Keratinocyte (primary cell): Measurements from ENCODE around the gene TSPYL2. TPM values are rescaled to one million over a fixed set of nuclear protein-coding genes. Genes with fewer than 3 reads are reported as not detected.

Source experiments
- DNase-seq: peaks from one replicate; pipeline ENCODE4 v3.0.0-alpha.2; 2011; ENCODE audit warnings: low read depth, missing footprints, low spot score
- FAIRE-seq: peaks from 2 replicates; lab custom pipeline; 2011; peaks lifted over from hg19 to GRCh38; lab: Jason Lieb, UNC
- H2AFZ ChIP-seq: 2 replicates; pipeline ENCODE4 v1.6.0; 2012; ENCODE audit warnings: low read length, control low read depth, inconsistent platforms; ENCODE audit not compliant: control insufficient read depth
- H3K27ac ChIP-seq: 2 replicates; pipeline ENCODE4 v1.5.1; 2011; ENCODE audit warnings: low read length; ENCODE audit not compliant: control insufficient read depth, insufficient read depth
- H3K27me3 ChIP-seq: 3 replicates; pipeline ENCODE4 v1.6.0; 2011; ENCODE audit warnings: low read length; ENCODE audit not compliant: control insufficient read depth, insufficient read depth; ENCODE audit errors: extremely low read depth
- H3K36me3 ChIP-seq, 2 experiments: 2 replicates in 1 of 2; 3 replicates in 1 of 2; pipeline ENCODE4 v1.5.1; 2011; ENCODE audit warnings: low read length in 2 of 2, mild to moderate bottlenecking in 1 of 2; ENCODE audit not compliant: control insufficient read depth in 2 of 2, insufficient read depth in 2 of 2; ENCODE audit errors: extremely low read depth in 1 of 2
- H3K4me1 ChIP-seq: 3 replicates; pipeline ENCODE4 v1.5.1; 2011; ENCODE audit warnings: low read length; ENCODE audit not compliant: control insufficient read depth, insufficient read depth; ENCODE audit errors: extremely low read depth
- H3K4me2 ChIP-seq: 3 replicates; pipeline ENCODE4 v1.6.0; 2011; ENCODE audit warnings: low read depth, low read length; ENCODE audit not compliant: control insufficient read depth, insufficient read depth; ENCODE audit errors: extremely low read depth
- H3K4me3 ChIP-seq, 3 experiments: fragments of 200-600 bp in 1 of 3; sonication (generic) in 1 of 3; 2 replicates in 2 of 3; 3 replicates in 1 of 3; pipeline ENCODE4 v1.5.1; 2011 to 2016; ENCODE audit warnings: low read length in 3 of 3, mild to moderate bottlenecking in 3 of 3, control low read depth in 2 of 3, inconsistent platforms in 1 of 3, low read depth in 1 of 3, mixed read lengths in 1 of 3, mixed run types in 1 of 3, moderate library complexity in 1 of 3; ENCODE audit not compliant: control insufficient read depth in 2 of 3, insufficient read depth in 2 of 3; ENCODE audit errors: extremely low read depth in 1 of 3
- H3K79me2 ChIP-seq: 2 replicates; pipeline ENCODE4 v1.6.0; 2012; ENCODE audit warnings: low read length; ENCODE audit not compliant: control insufficient read depth, insufficient read depth
- H3K9ac ChIP-seq: 3 replicates; pipeline ENCODE4 v1.6.0; 2011; ENCODE audit warnings: low read length; ENCODE audit not compliant: control insufficient read depth, insufficient read depth; ENCODE audit errors: extremely low read depth
- H3K9me1 ChIP-seq: 3 replicates; pipeline ENCODE4 v1.6.0; 2011; ENCODE audit warnings: low read length; ENCODE audit not compliant: control insufficient read depth, insufficient read depth; ENCODE audit errors: extremely low read depth
- H3K9me3 ChIP-seq: 2 replicates; pipeline ENCODE4 v1.5.1; 2012; ENCODE audit warnings: low read depth, low read length; ENCODE audit not compliant: control insufficient read depth
- H4K20me1 ChIP-seq: 3 replicates; pipeline ENCODE4 v1.6.0; 2011; ENCODE audit warnings: low read length; ENCODE audit not compliant: control insufficient read depth, insufficient read depth; ENCODE audit errors: extremely low read depth
- EZH2 ChIP-seq: IDR thresholded peaks from one replicate; pipeline ENCODE4 v1.6.1; 2012; ENCODE audit warnings: inconsistent platforms, mild to moderate bottlenecking, low read length, moderate library complexity
- dilution Hi-C: fragments of 300-500 bp; cut with MboI; formaldehyde crosslinking; loops from one replicate; pipeline ENCODE4 v1.7.0; 2020; ENCODE audit warnings: low sequenced_read_pairs; ENCODE audit not compliant: extremely low pct_ligation_motif_present
- polyA plus RNA-seq, 5 experiments: library from polyadenylated mRNA; depleted of rRNA in 3 of 5; stranded (reverse) in 3 of 5; stranded (forward) in 1 of 5; unstranded in 1 of 5; fragments of >200 nt; gene quantifications; 1 replicate in 1 of 5; 2 replicates in 3 of 5; 3 replicates in 1 of 5; pipeline versions ENCODE4 v1.2.1 to v1.2.3, GENCODE V29; 2011 to 2012; ENCODE audit warnings: missing spikeins in 2 of 5, low read depth in 1 of 5, low replicate concordance in 1 of 5
- TF ChIP-seq, protein P1 (sequence below), 3 experiments: IDR thresholded peaks in 1 of 3; conservative IDR thresholded peaks in 1 of 3; optimal IDR thresholded peaks in 1 of 3; 2 replicates in 2 of 3; 3 replicates in 1 of 3; pipeline versions ENCODE3 to v1.5.1; 2011; ENCODE audit warnings: low read length in 3 of 3, mild to moderate bottlenecking in 3 of 3, moderate library complexity in 2 of 3, control low read depth in 1 of 3, inconsistent platforms in 1 of 3; ENCODE audit not compliant: insufficient read depth in 2 of 3; ENCODE audit errors: extremely low read depth in 1 of 3

Gene TSPYL2
- polyA plus RNA-seq, 1 donor (not counting 4 experiments of a cell fraction or from before 2014, with no cell fraction given) = 17.9 TPM

DNA sequence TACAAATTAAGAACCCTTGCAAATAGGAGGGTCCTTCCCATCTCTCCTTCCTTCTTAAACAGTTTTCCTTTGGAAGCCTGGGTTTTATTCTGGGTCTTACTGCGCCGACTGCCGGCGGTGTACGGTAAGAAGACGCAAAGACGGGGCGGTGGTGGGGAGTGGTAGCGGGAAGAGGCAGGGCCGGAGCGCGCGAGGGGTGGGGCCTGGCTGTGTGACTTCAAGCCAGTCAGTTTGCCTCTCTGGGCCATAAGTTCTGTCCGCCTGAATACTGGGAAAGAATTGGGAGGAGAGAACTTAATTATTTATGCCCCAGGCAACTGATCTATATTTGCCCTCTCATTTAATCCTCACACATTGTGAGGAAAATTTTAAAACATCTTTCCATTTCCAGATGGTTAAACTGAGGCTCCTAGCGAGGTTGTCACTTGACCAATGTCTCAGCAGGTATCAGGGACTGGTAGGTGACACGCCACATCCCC, 11.0 kb downstream of the TSPYL2 start:
- H3K4me3 ChIP-seq = peak overlapping the region; percentile 3 to 74 (median 62)
- peaks cover 4% of the 10 kb centered on the region for H3K4me1 ChIP-seq
- peak overlapping the region; percentile 76 for H3K27ac ChIP-seq
- H2AFZ ChIP-seq = peak overlapping the region; percentile 84
- DNase-seq (no peak), FAIRE-seq (peak; percentile 23)
- no peaks in the 10 kb centered on the region for H3K27me3 ChIP-seq
- dilution Hi-C loops = no loop called here
- no peaks in the 10 kb centered on the region for H3K9me3 ChIP-seq
- peak overlapping the region; percentile 30 for H3K9ac ChIP-seq
- no peak for TF ChIP-seq EZH2
- TF ChIP-seq, protein P1, sequence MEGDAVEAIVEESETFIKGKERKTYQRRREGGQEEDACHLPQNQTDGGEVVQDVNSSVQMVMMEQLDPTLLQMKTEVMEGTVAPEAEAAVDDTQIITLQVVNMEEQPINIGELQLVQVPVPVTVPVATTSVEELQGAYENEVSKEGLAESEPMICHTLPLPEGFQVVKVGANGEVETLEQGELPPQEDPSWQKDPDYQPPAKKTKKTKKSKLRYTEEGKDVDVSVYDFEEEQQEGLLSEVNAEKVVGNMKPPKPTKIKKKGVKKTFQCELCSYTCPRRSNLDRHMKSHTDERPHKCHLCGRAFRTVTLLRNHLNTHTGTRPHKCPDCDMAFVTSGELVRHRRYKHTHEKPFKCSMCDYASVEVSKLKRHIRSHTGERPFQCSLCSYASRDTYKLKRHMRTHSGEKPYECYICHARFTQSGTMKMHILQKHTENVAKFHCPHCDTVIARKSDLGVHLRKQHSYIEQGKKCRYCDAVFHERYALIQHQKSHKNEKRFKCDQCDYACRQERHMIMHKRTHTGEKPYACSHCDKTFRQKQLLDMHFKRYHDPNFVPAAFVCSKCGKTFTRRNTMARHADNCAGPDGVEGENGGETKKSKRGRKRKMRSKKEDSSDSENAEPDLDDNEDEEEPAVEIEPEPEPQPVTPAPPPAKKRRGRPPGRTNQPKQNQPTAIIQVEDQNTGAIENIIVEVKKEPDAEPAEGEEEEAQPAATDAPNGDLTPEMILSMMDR (optimal IDR thresholded peaks at IDR 0.05 in 1 of 3, IDR thresholded peaks at IDR 0.05 in 1 of 3, conservative IDR thresholded peaks at IDR 0.05 in 1 of 3; ENCODE audit: extremely low read depth in 1 of 3, insufficient read depth in 2 of 3, low read length in 3 of 3) = peak; percentile 38 to 60 (median 49)
- no peaks in the 10 kb centered on the region for H3K79me2 ChIP-seq
- no peaks in the 10 kb centered on the region for H3K36me3 ChIP-seq
- H3K4me2 ChIP-seq = peak overlapping the region; percentile 76
- no peaks in the 10 kb centered on the region for H3K9me1 ChIP-seq
- no peaks in the 10 kb centered on the region for H4K20me1 ChIP-seq

DNA sequence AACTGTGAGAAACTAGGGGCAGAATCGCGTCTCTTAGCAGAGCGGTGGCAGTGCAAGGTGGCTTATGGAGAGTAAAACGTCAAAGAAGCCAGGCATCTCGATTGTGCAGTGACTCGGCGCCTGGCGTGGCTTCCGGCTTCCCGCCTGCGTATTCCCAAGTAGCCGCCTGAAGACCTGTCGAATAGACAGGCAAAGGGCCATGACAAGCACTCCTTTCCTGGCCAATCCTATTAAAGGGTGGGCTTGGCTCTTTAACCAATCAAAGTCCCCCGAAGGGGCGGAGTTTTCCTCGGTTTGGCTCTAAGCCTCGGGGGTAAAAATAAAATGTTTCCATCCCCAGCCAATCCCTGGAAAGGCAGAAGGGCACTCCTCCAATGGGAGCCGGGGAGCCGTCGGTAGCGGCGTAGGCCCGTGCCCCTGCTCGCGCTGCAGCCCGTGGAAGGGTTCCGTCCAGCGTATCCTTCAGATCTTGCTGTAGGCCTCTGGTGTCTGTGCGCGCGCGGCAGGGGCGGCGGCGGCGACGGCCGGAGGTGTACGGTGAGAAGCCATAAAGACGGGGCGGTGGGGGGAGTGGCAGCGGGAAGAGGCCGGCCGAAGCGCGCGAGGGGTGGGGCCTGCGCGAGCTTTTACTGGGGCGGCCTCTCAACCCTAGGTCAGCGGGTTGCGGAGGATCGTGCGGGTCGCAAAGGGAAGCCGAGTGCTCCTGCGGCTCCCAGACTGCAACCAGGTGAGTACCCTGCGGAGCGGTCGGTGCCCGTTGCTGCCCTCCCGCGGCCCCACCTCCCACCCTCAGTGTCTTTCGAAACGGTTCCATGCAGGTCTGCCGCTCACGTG, 11.8 kb downstream of the TSPYL2 start, which contains the start of gene KANTR:
Gene KANTR, plus strand, starts transcription at position 395 of the 834 bp plus-strand sequence. CDS start 30,131 bp downstream, outside the sequence.
- H2AFZ ChIP-seq = peak within 1 kb of the TSS; percentile 93
- dilution Hi-C loops = no loop called here
- TF ChIP-seq, protein P1 (optimal IDR thresholded peaks at IDR 0.05 in 1 of 3, IDR thresholded peaks at IDR 0.05 in 1 of 3, conservative IDR thresholded peaks at IDR 0.05 in 1 of 3; ENCODE audit: extremely low read depth in 1 of 3, insufficient read depth in 2 of 3, low read length in 3 of 3) = peak in 1 of 3 experiments; percentile 5
- TF ChIP-seq EZH2 = no peak
- H4K20me1 ChIP-seq = no peaks in the 10 kb centered on the region
- H3K79me2 ChIP-seq = no peaks in the 10 kb centered on the region
- no peaks in the 10 kb centered on the region for H3K36me3 ChIP-seq
- no peaks in the 10 kb centered on the region for H3K9me1 ChIP-seq
- peak within 1 kb of the TSS; percentile 76 for H3K27ac ChIP-seq
- FAIRE-seq (no peak), DNase-seq (peak; percentile 55)
- H3K9me3 ChIP-seq = no peaks in the 10 kb centered on the region
- H3K4me1 ChIP-seq = peaks cover 4% of the 10 kb centered on the region
- H3K4me2 ChIP-seq = peak within 1 kb of the TSS; percentile 83
- no peaks in the 10 kb centered on the region for H3K27me3 ChIP-seq
- peak within 1 kb of the TSS; percentile 77 for H3K9ac ChIP-seq
- peak within 1 kb of the TSS; percentile 66 to 78 (median 74) for H3K4me3 ChIP-seq
